GM12892 (cell line): Measurements from ENCODE around the gene CHRDL1.

Source experiments
- POLR2A ChIP-seq: IDR thresholded peaks from 2 replicates; pipeline ENCODE4 v1.6.1; 2011; ENCODE audit warnings: low read depth, low read length, control low read depth
- POLR2AphosphoS5 ChIP-seq: IDR thresholded peaks from 2 replicates; pipeline ENCODE4 v1.6.1; 2011; ENCODE audit warnings: low read depth, low read length, control low read depth

- TF ChIP-seq POLR2A (no peak), POLR2AphosphoS5 (no peak)
Observed at GRCh38 chrX:110669572-110669971, 126.0 kb downstream of the CHRDL1 start.
